HepG2 (cell line): Measurements from ENCODE around the gene CDH11. TPM values are rescaled to one million over a fixed set of nuclear protein-coding genes. Genes with fewer than 3 reads are reported as not detected.

Source experiments
- ATAC-seq: fragments of 200-7000 bp; cut with Tn5 transposase; 3 replicates; pipeline ENCODE4 v1.9.1; 2020; ENCODE audit warnings: mild to moderate bottlenecking, moderate library complexity
- BruUV-seq: library from RNA; stranded (reverse); fragments of 400-500 nt; replicated peaks from 2 replicates; lab custom pipeline; 2021; lab: Mats Ljungman, UMichigan
- CTCF ChIA-PET: fragments of 300-600 bp; formaldehyde crosslinking; extraction: SDS; loops from one replicate; lab custom pipeline; 2021; ENCODE audit warnings: low total read pairs, inconsistent platforms, low intra/inter-chr PET ratio; lab: Yijun Ruan, JAX
- POLR2A ChIA-PET: fragments of 350-600 bp; sonication (Branson Sonifier 250); formaldehyde crosslinking; loops from one replicate; lab custom pipeline; 2020; ENCODE audit warnings: antibody characterized with exemption, inconsistent platforms; lab: Yijun Ruan, JAX
- DNase-seq: peaks from one replicate; pipeline ENCODE4 v3.0.0-alpha.2; 2015; ENCODE audit warnings: low spot score
- FAIRE-seq: peaks from 3 replicates; lab custom pipeline; 2011; peaks lifted over from hg19 to GRCh38; lab: Jason Lieb, UNC
- H2AFZ ChIP-seq: one replicate; pipeline ENCODE4 v1.6.1; 2011; ENCODE audit warnings: low read length, inconsistent platforms
- H3K27ac ChIP-seq: fragments of 300-600 bp; 3 replicates; pipeline ENCODE4 v1.8.0; 2011; ENCODE audit warnings: mixed run types, mild to moderate bottlenecking, mixed read lengths, low read length, inconsistent platforms; ENCODE audit not compliant: insufficient read depth; ENCODE audit errors: extremely low read length
- H3K27me3 ChIP-seq, 2 experiments: fragments of 200-600 bp in 1 of 2; 2 replicates in 1 of 2; 3 replicates in 1 of 2; pipeline versions ENCODE4 v1.6.0 to v1.8.0; 2011; ENCODE audit warnings: low read length in 2 of 2, mild to moderate bottlenecking in 2 of 2, moderate library complexity in 2 of 2, inconsistent platforms in 1 of 2; ENCODE audit not compliant: insufficient read depth in 2 of 2, control insufficient read depth in 1 of 2
- H3K36me3 ChIP-seq, 2 experiments: fragments of 200-600 bp in 1 of 2; replicated peaks in 1 of 2; 2 replicates in 1 of 2; 3 replicates in 1 of 2; pipeline versions ENCODE4 v1.5.1 to v1.8.0; 2011; ENCODE audit warnings: low read length in 2 of 2, inconsistent platforms in 1 of 2; ENCODE audit not compliant: insufficient read depth in 2 of 2, control insufficient read depth in 1 of 2
- H3K4me1 ChIP-seq: 2 replicates; pipeline ENCODE4 v1.5.1; 2012; ENCODE audit warnings: low read length, inconsistent platforms; ENCODE audit not compliant: insufficient read depth
- H3K4me2 ChIP-seq: 2 replicates; pipeline ENCODE4 v1.6.0; 2011; ENCODE audit warnings: low read depth, low read length, inconsistent platforms
- H3K4me3 ChIP-seq, 3 experiments: fragments of 200-600 bp in 1 of 3; sonication (generic), shearing (Covaris generic) in 1 of 3; replicated peaks in 1 of 3; 2 replicates each; pipeline ENCODE4 v1.5.1; 2011 to 2016; ENCODE audit warnings: low read length in 3 of 3, inconsistent platforms in 2 of 3, low read depth in 2 of 3, mild to moderate bottlenecking in 2 of 3, control low read depth in 1 of 3, mixed read lengths in 1 of 3; ENCODE audit not compliant: insufficient read depth in 1 of 3
- H3K79me2 ChIP-seq: one replicate; pipeline ENCODE4 v1.6.1; 2011; ENCODE audit warnings: low read length, inconsistent platforms; ENCODE audit not compliant: insufficient read depth
- H3K9ac ChIP-seq: 2 replicates; pipeline ENCODE4 v1.6.0; 2011; ENCODE audit warnings: mild to moderate bottlenecking, low read depth, low read length, inconsistent platforms; ENCODE audit not compliant: insufficient read depth
- H3K9me3 ChIP-seq: 2 replicates; pipeline ENCODE4 v1.5.1; 2012; ENCODE audit warnings: mild to moderate bottlenecking, low read length
- H4K20me1 ChIP-seq: 2 replicates; pipeline ENCODE4 v1.6.0; 2011; ENCODE audit warnings: inconsistent platforms, mild to moderate bottlenecking, low read length, moderate library complexity; ENCODE audit not compliant: insufficient read depth
- ARHGAP35 ChIP-seq: sonication (generic); formaldehyde crosslinking; IDR thresholded peaks from 2 replicates; pipeline ENCODE4 v1.9.0; 2022; ENCODE audit warnings: mild to moderate bottlenecking, inconsistent platforms, moderate library complexity, missing genetic modification reagents, borderline replicate concordance
- BRF2 ChIP-seq: sonication (generic); formaldehyde crosslinking; IDR thresholded peaks from 2 replicates; pipeline ENCODE4 v1.8.1; 2022; ENCODE audit warnings: mild to moderate bottlenecking, missing genetic modification reagents
- CENPT ChIP-seq: sonication (generic); formaldehyde crosslinking; IDR thresholded peaks from 2 replicates; pipeline ENCODE4 v1.8.0; 2022; ENCODE audit warnings: low read depth, mild to moderate bottlenecking, moderate library complexity, missing genetic modification reagents
- KDM5A ChIP-seq: fragments of 200-600 bp; sonication (generic); IDR thresholded peaks from 2 replicates; pipeline ENCODE4 v1.7.0; 2018; ENCODE audit warnings: antibody characterized with exemption, mild to moderate bottlenecking, low read length, borderline replicate concordance
- KLF11 ChIP-seq: IDR thresholded peaks from 2 replicates; pipeline ENCODE4 v1.6.1; 2016; ENCODE audit warnings: missing compliant biosample characterization
- KLF15 ChIP-seq: sonication (generic); formaldehyde crosslinking; IDR thresholded peaks from 2 replicates; pipeline ENCODE4 v1.8.1; 2023; ENCODE audit warnings: borderline replicate concordance, mild to moderate bottlenecking, inconsistent platforms, missing genetic modification reagents, mixed read lengths
- MATR3 ChIP-seq: sonication (generic); formaldehyde crosslinking; IDR thresholded peaks from 2 replicates; pipeline ENCODE4 v1.4.0; 2020; ENCODE audit warnings: missing genetic modification reagents
- NCOA5 ChIP-seq: sonication (generic); formaldehyde crosslinking; IDR thresholded peaks from 2 replicates; pipeline ENCODE4 v1.4.0; 2020; ENCODE audit warnings: missing genetic modification reagents
- RFX3 ChIP-seq: IDR thresholded peaks from 2 replicates; pipeline ENCODE4 v1.6.1; 2016; ENCODE audit warnings: missing biosample characterization, missing genetic modification reagents
- SNAPC2 ChIP-seq: sonication (generic); formaldehyde crosslinking; IDR thresholded peaks from 2 replicates; pipeline ENCODE4 v1.8.1; 2022; ENCODE audit warnings: mild to moderate bottlenecking, missing genetic modification reagents
- TCF12 ChIP-seq, 2 experiments: fragments of 450-650 bp in 1 of 2; sonication (generic) in 1 of 2; formaldehyde crosslinking in 1 of 2; IDR thresholded peaks; 2 replicates each; pipeline versions ENCODE4 v1.6.1 to v1.8.0; 2017 to 2022; ENCODE audit warnings: antibody characterized with exemption in 1 of 2, mild to moderate bottlenecking in 1 of 2, missing genetic modification reagents in 1 of 2, moderate library complexity in 1 of 2
- ZBTB3 ChIP-seq: sonication (generic); formaldehyde crosslinking; IDR thresholded peaks from 2 replicates; pipeline ENCODE4 v1.4.0; 2020; ENCODE audit warnings: low read depth, mild to moderate bottlenecking, moderate library complexity, missing genetic modification reagents, borderline replicate concordance
- ZNF274 ChIP-seq: sonication (generic); formaldehyde crosslinking; IDR thresholded peaks from 2 replicates; pipeline ENCODE4 v1.5.1; 2020; ENCODE audit warnings: mild to moderate bottlenecking, missing genetic modification reagents
- ZNF580 ChIP-seq: IDR thresholded peaks from 2 replicates; pipeline ENCODE4 v1.6.1; 2016; ENCODE audit warnings: low read depth, borderline replicate concordance
- WGBS: methylation state at CpG from one replicate; pipeline ENCODE4 v1.1.6; 2017; ENCODE audit warnings: low lambda C conversion rate; 5-methylcytosine and 5-hydroxymethylcytosine counted together
- in situ Hi-C: cut with HindIII; loops from 2 replicates; pipeline ENCODE4 v1.10.0; 2017; ENCODE audit warnings: low pct_unique_long_range_greater_than_20kb; ENCODE audit not compliant: extremely low pct_ligation_motif_present
- intact Hi-C: fragments of 100-400 bp; cut with micrococcal nuclease; formaldehyde crosslinking; loops from one replicate; pipeline ENCODE4 v1.10.0; 2022; ENCODE audit not compliant: unreplicated experiment
- polyA plus RNA-seq, 8 experiments: library from polyadenylated mRNA; depleted of rRNA in 3 of 8; stranded (reverse) in 7 of 8; unstranded in 1 of 8; fragments of >200 nt; fragmentation: Illumina TruSeq in 4 of 8; extraction: Trizol in 4 of 8; gene quantifications; 2 replicates each; pipeline versions ENCODE4 v1.2.1 to v1.2.3, GENCODE V29; 2011 to 2016; ENCODE audit warnings: low read depth in 4 of 8, missing spikeins in 1 of 8, mixed read lengths in 1 of 8; ENCODE audit not compliant: insufficient read depth in 1 of 8
- total RNA-seq, 5 experiments: library from RNA; depleted of rRNA; stranded (reverse); fragments of >200 nt; fragmentation: Illumina TruSeq; extraction: Trizol; gene quantifications; 2 replicates each; pipeline ENCODE4 v1.2.3, GENCODE V29; 2016; ENCODE audit warnings: low read depth in 1 of 5

CDH11 gene
- total and polyA plus RNA-seq, 2 of the 13 experiments (the other 11 are each of a cell fraction or from before 2014, with no cell fraction given): not detected

GRCh38 chr16:65065031-65065430, 56.8 kb downstream of the CDH11 start:
- TF ChIP-seq TCF12 (IDR thresholded peaks at IDR 0.05) (no peak), TCF12 (CRISPR knock-in tag; IDR thresholded peaks at IDR 0.05) (no peak), KLF15 (CRISPR knock-in tag) (no peak), ZNF580 (no peak), ZBTB3 (no peak), BRF2 (CRISPR knock-in tag) (no peak), KDM5A (no peak), SNAPC2 (CRISPR knock-in tag) (no peak), CENPT (CRISPR knock-in tag) (no peak), ARHGAP35 (no peak), NCOA5 (CRISPR knock-in tag) (no peak), RFX3 (CRISPR knock-in tag) (no peak), ZNF274 (no peak), MATR3 (CRISPR knock-in tag) (no peak), KLF11 (CRISPR knock-in tag) (no peak)
- FAIRE-seq (no peak), ATAC-seq (no peak), DNase-seq (no peak)
- H2AFZ ChIP-seq: no peak overlapping the region
- ChIA-PET POLR2A (no interaction called here), CTCF (no interaction called here)
- no peak overlapping the region for H3K27ac ChIP-seq
- WGBS: 9% methylated on average over 7 of the region's 7 CpGs
- H3K9me3 ChIP-seq: no peaks in the 10 kb centered on the region
- no TSS peak for BruUV-seq
- no peaks in the 10 kb centered on the region for H3K79me2 ChIP-seq
- no peaks in the 10 kb centered on the region for H3K4me1 ChIP-seq
- intact Hi-C loops: no loop called here
- H4K20me1 ChIP-seq: no peaks in the 10 kb centered on the region
- H3K4me2 ChIP-seq: no peak overlapping the region
- no peaks in the 10 kb centered on the region for H3K36me3 ChIP-seq
- in situ Hi-C loops: no loop called here
- H3K4me3 ChIP-seq: no peak overlapping the region
- no peak overlapping the region for H3K9ac ChIP-seq
- no peaks in the 10 kb centered on the region; a peak in 2 of 5 replicates for H3K27me3 ChIP-seq
